ENCODE results near the gene CD38.

Gene CD38

DNA sequence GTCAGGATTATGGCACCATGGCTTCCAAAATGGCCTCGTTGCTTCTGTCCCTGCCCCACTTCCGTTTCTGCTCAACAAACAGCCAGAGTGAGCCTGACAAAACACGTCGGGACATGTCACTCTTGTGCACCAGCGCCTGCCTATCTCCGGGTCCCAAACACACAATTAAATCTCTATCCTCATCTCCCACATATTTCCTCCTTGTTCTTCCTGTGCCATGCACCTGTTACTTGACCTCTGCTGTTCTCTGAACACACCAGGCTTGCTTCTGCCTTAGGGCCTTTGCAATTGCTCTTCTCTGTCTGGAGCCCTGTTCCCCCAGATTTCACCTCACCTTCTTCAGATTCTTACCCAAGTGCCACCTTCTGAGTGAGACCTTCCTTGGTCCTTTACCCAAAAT, 12.7 kb upstream of the CD38 start:
- no peak for DNase-seq

DNA sequence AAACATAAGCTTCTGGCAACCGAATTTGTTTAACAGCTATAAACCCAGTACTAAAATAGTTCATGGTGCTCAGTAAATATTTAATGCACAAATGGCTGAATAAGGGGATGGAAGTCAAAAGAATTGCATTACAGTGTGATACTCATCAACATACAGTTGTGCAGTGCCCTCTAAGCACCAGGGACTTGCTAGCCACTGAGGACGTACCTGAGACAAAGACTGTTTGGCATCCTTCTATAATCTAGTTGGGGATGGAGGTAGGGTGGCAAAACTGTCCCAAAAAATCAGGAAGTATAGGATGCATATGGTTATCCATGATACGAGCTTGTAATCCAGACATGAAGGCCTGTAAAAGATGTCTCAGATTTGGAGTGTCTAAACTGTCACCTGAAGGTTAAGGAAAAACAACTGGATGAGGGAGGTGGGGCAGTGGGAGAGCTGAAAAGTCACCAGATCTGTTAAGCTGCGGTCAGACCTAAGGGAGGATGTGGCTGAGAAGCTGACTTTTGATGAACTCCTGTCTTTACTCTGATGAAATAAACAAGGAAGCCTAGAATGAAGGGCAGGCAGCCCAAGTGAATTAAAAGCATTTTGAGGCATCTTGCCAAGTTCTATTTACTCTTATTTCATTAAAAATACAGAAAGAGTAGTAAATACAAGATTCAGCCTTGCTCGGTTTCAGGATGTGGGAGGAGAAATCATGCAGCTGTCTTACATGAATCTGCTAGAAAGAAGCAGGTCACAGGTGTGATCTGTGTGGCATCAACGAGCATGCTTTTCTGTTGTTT, 12.0 kb upstream of the CD38 start:
- DNase-seq = no peak

DNA sequence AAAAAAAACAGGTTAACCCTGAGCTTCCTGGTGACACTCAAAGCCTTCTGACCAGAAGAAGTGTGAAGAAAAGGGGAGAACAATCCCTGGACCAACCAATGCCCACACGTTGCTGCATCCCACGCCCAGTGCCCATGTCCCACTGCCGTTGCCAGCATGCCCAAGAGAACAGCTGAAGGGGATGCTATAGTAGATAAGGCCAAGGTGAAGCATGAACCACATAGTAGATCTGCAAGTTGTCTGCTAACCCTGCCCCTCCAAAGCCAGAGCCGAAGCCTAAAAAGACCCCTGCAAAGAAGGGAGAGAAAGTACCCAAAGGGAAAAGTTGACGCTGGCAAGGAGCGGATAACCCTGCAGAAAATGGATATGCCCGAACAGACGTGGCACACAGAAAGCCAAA, 11.3 kb upstream of the CD38 start:
- no peak for DNase-seq

DNA sequence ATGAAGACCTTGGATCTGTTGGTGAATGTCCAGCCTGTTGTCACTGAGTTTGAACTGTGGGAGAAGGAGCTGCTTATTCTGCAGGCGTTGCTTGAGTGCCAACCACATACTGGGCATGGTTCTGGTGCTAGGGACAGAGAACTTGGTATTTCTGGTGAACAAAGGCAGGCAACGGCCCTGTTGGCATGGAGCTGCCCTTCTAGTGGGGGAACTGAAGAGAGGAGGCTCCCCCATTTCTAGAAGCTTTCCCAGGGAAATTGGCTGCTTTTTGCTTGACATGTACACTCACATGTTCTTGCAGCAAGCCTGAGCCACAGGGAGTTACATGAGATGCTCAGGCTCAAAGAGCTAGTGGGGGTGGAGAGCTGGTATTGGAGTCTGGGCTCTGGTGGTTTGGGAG, 8.9 kb upstream of the CD38 start:
- no peak for DNase-seq

DNA sequence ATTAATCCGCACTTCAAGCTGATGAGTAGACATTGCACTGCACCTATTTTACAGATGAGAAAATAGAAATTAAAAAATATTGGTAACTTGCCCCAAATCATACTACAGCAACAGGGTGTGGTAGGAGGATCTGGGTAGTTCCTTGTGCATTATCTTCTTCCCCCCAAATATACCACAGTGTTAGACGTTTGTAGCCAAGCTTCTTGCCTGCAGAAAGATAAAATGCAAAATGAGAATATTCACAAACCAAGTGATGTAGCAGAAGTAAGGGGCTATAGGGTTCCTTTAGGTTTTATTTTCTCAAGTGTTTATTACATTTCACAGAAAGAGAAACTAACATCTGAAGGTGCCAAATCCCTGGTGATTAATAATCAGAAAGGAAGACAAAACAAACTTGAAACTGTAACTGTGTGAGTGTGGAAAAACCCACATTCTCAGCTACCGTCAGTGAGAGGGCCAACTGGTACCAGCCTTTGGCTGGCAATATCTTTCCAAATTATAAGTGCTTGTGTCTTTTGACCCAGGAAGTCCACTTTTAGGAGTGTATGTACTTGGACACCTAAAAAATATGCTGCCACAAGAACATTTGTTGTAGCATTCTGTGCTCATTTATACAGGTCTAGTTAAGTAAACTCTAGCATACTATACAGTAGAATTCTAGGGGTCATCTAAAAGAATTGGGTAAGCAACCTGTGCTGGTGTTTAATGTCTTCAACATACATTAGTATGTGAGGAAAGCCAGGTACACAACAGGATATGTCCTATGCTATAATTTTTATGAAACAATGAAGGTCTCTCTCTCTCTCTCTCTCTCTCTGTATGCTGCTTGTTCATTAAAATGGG, 6.7 kb upstream of the CD38 start:
- DNase-seq = no peak

DNA sequence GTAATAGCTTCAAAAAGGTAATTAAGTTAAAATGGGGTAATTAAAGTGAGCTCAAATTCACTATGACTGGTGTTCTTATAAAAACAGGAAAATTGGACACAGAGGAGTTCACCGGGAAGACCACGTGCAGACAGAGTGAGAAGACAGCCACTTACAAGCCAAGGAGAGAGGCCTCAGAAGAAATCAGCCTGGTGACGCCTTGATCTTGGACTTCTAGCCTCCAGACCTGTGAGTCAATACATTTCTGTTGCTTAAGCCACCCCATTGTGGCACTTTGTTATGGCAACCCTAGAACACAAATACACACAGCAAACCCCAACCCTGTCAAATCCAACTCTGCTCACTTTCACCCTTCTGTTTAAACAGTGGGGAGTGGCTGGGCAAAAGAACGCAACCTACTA, 4.1 kb upstream of the CD38 start:
- no peak for DNase-seq

DNA sequence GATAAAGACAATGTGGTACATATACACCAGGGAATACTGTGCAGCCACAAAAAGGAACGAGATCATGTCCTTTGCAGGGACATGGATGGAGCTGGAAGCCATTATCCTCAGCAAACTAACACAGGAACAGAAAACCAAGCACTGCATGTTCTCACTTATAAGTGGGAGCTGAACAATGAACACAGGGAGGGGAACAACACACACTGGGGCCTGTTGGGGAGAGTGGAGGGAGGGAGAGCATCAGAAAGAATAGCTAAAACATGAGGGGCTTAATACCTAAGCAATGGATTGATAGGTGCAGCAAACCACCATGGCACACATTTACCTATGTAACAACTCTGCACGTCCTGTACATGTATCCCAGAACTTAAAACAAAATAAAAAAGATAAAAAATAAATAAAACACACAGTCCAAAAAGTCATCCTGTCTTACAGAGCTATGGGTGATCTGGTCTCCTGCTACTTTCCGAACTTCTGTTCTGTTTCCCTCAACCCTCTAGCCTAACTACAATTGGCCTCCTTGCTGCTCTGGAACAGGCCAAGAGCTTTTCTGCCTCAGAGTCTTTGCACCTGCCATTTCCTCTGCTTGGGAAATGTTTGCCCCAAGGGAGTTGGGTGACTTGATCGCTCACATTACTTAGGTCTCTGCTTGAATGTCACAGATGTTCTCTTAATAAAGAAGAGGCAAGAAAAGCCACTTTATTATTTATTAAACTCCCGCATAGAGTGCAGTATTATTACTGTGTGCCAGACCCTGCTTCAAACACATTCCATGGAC, 1.1 kb upstream of the CD38 start:
- DNase-seq = no peak

DNA sequence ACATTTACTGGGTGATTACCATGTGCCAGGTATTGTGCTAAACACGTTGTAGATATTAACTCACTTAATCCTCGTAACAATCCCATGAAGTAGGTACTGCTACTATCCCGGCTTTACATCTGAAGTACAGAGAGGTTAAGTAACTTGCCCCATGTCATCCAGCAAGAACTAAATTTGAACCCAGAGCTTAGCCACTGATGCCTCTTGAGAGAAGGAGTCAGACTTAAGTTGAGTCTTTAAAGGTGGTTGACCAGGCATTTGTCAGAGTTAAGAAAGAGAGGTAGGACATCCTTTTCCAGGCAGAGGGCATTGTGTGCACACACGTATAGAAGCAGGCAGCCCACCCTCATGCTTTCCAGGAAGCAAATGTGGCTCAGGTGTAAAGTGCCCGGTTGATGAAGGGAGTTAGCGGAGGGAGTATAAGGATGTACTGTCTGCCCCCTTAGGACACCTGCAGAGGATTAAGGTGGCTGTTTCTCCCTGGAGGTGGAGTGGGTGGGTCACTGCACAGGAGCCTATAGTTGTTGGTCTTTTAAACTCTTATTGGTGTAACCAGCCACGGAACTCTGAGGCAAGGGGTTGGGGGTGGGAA, 335 bp upstream of the CD38 start:
- DNase-seq = no peak

DNA sequence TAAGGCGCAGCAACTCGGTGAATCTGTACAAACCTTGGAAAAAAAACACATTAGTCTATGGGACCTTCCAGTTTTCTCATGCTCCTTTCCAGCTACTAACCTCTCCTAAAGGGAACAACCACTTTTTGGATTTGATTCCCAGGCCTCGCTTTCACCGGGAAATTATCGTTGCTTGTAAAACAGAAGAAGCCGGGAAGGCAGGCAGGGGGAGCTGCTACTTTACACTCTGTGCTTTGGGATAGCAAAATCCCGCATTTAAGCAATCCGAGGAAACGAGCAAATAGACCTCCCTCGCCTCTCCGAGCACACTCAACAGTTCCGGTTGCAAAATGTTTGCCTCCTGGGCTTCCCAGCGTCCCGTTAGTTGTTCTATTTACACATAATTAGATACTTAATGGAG, 1.2 kb downstream of the CD38 start:
- DNase-seq = no peak

DNA sequence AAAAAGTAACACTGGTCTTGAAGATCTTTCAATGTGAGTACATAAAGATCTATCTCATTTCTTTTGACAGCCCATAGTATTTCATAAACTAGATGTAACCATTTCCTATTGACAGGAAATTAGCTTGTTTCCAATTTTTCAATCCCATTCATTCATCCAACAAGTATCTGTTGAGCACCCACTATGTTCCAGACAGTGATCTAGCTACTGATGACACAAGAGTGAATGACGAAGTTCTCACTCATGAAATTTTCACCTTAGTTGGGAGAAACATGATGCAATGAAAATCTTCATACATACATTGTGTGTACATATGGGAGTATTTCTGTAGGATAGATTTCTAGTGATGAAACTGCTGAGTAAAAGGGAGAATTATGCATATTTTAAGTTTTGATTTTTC, 1.7 kb downstream of the CD38 start:
- no peak for DNase-seq

DNA sequence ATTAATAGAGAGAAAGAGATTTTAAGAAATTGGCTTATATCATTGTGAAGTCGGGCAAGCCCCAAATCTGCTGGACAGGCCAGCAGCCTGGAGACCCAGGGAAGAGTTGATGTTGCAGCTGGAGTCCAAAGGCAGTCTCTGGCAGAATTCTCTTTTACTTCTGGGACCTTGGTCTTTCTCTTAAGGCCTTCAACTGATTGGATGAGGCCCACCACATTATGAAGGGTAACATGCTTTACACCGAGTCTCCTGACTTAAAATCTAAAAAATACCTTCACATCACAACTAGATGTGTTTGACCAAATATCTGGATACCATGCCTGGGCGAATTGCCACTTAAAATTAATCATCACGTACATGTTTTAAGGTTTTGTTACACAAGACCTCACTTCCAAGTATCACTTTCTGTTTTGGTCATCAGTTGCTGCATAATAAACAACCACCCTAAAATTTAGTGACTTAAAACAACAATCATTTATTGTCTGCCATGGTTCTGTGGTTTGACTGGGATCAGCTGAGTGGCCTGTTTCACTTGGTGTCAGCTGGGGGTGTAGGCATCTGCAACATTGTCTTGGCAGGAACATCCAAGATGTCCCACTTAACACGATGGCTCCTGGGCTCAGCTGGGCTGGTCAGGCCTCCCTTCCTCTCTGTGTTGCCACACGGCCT, 3.4 kb downstream of the CD38 start:
- no peak for DNase-seq

DNA sequence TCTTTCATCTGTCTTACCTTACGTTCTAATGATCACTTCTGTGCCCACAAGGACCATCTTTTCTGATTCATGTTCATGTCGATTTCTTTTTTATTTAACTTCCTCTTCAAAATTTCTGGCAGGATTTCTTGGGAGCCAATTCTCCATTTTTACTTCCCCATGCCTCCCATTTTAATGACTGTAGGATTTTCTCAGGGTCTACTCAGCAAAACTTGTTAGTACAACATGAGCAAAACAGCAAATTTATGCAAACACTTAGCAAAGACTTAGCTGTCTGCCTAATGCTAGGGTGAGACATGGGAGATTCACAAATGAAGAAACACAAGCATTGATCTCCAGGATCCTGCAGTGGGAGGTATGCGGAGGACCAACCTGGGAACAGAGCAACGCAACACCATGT, 5.5 kb downstream of the CD38 start:
- no peak for DNase-seq

DNA sequence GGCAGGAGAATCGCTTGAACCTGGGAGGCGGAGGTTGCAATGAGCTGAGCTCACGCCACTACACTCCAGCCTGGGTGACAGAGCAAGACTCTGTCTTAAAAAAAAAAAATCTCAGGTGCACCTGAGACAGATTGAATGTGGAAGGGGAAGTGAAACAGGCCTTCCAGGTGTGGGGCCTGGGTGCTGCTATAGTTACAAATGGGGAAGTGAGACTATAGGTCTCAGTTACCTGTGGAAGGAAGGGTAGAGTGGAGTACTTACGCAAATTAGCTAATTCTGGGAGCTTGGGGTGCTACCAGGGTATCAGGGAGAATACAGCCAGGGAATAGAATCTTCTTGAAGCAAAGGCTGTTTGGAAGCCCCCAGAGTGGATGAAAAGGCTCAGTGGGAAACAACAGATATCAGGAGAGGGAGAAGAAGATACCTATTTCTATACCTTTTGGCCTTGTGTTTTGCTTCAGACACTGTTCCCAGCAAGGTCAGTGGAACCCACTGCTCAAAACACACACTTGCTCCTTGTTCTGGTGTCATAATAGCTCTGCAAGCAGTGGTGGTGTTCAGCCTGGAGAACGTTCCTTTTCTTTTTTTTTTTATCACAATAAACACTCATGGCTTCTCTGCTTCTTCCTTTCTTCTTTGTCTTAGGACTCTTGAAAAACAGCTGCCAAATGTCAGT, 7.0 kb downstream of the CD38 start:
- DNase-seq = no peak

DNA sequence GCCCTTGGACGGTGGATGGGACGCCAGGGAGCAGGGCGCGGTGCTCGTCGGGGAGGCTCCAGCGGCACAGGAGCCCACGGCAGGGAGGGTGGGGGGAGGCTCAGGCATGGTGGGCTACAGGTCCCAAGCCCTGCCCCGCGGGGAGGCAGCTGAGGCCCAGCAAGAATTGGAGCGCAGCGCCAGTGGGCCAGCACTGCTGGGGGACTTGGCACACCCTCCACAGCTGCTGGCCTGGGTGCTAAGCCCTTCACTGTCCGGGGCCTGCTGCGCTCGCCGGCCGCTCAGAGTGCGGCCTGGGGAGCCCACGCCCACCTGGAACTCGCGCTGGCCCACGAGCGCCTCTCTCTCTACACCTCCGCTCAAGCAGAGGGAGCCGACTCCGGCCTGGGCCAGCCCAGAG, 8.6 kb downstream of the CD38 start:
- no peak for DNase-seq

DNA sequence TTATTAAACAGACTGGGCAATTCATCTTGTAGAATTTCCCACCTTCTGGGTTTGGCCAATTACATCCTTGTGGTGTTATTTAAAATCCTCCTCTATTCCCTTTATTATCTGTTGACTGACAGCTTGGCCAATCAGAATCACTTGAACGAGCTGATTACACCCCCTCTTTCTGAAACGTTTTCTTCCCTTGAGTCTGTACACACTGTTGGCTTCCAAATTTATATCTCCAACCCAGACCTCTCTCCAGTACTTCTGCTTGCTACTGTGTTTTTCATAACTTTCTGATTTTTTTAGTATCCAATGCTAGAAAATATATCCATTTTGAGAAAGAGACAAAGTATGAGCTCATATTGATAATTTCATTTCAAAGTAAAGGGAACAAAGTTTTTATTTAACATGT, 14.8 kb downstream of the CD38 start:
- DNase-seq = no peak

DNA sequence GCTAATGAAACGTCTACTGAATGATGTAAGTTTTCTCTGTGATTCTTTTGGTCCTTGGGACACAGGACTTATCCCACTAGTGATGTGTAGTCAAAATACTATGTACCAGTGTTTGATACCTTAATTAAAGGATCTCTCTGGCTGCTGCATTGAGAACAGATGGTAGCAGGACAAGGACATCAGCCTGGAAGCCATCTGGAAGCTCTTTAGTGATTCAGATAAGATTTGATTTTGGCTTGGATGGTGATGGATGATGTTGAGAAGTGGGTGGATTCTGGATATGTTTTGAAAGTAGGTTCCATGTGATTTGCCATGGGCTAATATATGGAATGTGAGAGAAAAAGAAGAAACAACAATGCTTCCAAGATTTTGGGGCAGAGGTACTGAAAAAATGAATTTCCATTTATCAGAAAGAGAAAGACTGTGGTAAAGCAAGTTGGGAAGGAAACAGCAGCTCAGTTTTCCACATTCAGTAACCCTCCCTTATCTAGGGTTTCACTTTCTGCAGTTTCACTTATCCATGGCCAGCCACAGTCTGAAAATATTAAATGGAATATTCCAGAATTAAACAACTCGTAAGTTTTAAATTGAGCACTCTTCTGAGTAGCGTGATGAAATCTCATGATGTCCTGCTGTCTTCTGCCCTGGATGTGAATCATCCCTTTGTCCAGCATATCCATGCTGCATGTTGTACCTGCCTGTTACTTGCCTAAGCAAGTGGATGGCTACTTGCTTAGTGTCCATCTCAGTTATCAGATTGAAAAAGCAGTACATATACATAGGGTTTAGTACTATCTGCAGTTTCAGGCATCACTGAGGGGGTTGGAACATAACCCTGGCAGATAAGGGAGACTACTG, 15.6 kb downstream of the CD38 start:
- DNase-seq = no peak

DNA sequence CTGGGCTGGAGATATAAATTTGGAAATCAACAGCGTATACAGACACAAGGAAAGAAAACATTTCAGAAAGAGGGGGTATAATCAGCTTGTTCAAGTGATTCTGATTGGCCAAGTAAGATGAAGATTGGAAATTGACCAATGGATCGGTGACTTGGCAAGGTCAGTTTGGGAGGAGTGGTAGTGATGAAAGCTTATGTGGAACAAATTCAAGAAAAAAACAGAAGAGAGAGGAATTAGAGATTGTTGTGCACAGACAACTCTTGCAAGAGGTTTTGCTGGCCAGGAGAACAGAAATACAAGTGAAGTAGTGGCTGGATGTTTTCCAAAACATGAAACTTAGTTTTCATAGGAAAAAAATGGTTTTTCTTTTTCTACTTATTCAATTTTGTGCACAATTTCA, 16.3 kb downstream of the CD38 start:
- DNase-seq = no peak

DNA sequence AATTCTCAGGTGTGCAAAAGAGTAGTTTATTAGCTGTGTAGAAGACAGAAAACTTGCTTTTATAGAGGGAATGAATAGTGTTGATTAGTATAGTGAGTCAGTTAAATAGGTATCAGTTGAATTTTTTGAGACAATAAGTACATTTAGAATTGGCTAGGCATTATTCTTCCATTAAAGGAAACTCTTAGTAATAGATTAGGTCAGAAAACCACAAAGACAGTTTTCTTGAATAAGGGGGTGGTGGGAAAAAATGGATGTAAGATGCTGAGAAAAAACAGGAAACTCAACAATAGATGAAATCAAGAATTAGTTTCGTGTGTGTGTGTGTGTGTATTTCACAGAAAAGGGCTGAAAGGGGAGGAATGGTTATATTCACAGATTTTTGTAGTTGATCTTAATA, 16.8 kb downstream of the CD38 start:
- no peak for DNase-seq

DNA sequence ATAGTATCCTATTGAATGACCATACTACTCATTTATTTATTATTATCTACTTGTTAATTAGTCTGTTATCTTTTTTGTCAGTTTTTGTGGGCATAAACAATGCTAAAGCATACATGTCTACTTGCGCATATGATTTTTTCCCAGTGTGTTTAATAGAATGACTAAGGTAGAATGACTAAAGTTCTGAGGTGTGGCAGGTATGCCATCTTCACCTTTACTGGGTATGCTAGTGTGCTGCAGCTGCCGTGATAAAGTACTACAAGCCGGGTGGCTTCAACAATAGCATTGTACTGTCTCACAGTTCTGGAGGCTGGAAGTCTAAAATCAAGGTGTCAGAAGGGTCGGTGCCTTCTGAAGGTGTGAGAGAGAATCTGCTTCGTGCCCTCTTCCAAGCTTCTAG, 19.2 kb downstream of the CD38 start:
- DNase-seq = no peak

DNA sequence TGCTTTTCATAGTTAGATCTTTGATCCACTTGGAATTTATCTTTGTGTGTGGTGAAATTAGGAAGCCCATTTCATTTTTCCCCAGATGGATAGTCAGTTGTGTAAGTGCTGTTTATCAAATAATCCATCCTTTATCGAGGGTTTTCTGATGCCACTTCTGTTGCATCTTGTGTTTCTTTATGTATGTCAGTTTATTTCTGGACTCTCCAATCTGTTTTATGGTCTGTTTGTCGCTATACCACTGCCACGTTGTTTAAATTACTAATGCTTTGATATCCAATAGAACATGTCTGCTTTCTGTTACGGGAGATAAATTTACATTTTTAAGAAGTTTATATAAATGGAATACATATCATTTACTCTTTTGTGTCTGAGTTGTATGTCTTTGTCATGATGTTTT, 21.0 kb downstream of the CD38 start:
- DNase-seq = no peak

DNA sequence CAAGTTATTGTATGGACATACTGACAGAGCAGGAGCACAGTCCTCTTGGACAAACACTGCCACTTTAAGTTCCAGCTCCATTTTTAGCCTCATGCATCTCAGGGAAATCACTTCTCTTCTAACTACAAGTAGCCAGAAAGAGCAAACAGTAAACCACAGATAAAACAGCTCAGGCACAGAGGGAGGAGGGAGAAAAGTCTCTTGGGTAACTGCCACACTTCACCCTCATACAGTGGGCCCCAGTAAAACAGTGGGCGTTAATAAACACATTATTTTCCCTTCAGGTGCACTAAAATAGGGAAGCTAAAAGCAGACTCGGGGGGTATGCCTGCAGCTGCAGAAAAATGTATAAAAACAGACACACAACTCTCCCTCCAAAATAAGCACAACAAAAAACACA, 21.6 kb downstream of the CD38 start:
- DNase-seq = no peak

All from NCI-H187 (cell line).